Measurements from ENCODE around the gene G3BP2. TPM values are rescaled to one million over a fixed set of nuclear protein-coding genes. Genes with fewer than 3 reads are reported as not detected.

The G3BP2 gene
- total and polyA plus RNA-seq, 2 of the 8 experiments (the other 6 are each of a cell fraction or from before 2014, with no cell fraction given): 83.7 to 378 TPM

GRCh38 chr4:75596061-75596460 lies 77.2 kb downstream of the G3BP2 start:
- no peak overlapping the region for H4K5ac ChIP-seq (ENCODE audit: insufficient read length, low read depth, low read length)
- WGBS, 2 experiments (ENCODE audit: extremely low coverage in 1 of 2, insufficient coverage in 1 of 2, insufficient read length in 1 of 2, insufficient replicate concordance in 2 of 2, low coverage in 1 of 2, low lambda C conversion rate in 2 of 2, missing lambda C conversion rate in 1 of 2): 84% methylated on average over 3 of the region's 3 CpGs; no CpG with 5 or more reads in 1 of the 2 experiments
- CTCF ChIA-PET (ENCODE audit: partially characterized antibody): interaction anchor here (1.4 kb wide), 1 partner anchor 40 kb away, joined by 3 read pairs; the partner anchor contains the start of gene ODAPH
- H3K9me3 ChIP-seq (ENCODE audit: insufficient read depth in 2 of 2, low read depth in 1 of 2, low read length in 1 of 2): no peaks in the 10 kb centered on the region
- H3K4me2 ChIP-seq (ENCODE audit: insufficient read depth in 1 of 2, low read depth in 2 of 2, low read length in 2 of 2): no peak overlapping the region
- no peak overlapping the region for H4K91ac ChIP-seq (replicated peaks; ENCODE audit: insufficient read length, low read length)
- no peak for FAIRE-seq
- H2BK120ac ChIP-seq (replicated peaks; ENCODE audit: low read depth, low read length): no peak overlapping the region
- H2BK12ac ChIP-seq (ENCODE audit: low read depth, low read length): no peak overlapping the region
- H3K14ac ChIP-seq (ENCODE audit: insufficient read length): no peak overlapping the region
- no peak overlapping the region for H3K23ac ChIP-seq (ENCODE audit: insufficient read length)
- H3K79me2 ChIP-seq (ENCODE audit: control insufficient read depth in 1 of 2, insufficient read depth in 2 of 2, low read length in 2 of 2): no peaks in the 10 kb centered on the region
- no peak overlapping the region for H3K27ac ChIP-seq (ENCODE audit: low read depth, low read length)
- H3K4ac ChIP-seq (replicated peaks; ENCODE audit: insufficient read length, low read depth, low read length): no peak overlapping the region
- H3K23me2 ChIP-seq (ENCODE audit: low read depth, low read length): no peaks in the 10 kb centered on the region
- no peak overlapping the region for H2AFZ ChIP-seq (ENCODE audit: low read length)
- H4K20me1 ChIP-seq (replicated peaks in 1 of 2; ENCODE audit: control insufficient read depth in 1 of 2, insufficient read depth in 2 of 2, low read length in 2 of 2): no peaks in the 10 kb centered on the region
- H2BK20ac ChIP-seq (ENCODE audit: low read length): no peak overlapping the region
- no peak overlapping the region for H3K18ac ChIP-seq (ENCODE audit: extremely low read depth, low read length)
- H4K8ac ChIP-seq (ENCODE audit: extremely low read depth, insufficient read depth, low read length): no peak overlapping the region
- no peak overlapping the region for H3K4me3 ChIP-seq (ENCODE audit: extremely low read depth in 1 of 4, insufficient read depth in 2 of 4, low read depth in 3 of 4, low read length in 4 of 4)
- no peak overlapping the region for H2BK5ac ChIP-seq (ENCODE audit: low read depth, low read length)
- no peaks in the 10 kb centered on the region for H3K36me3 ChIP-seq (ENCODE audit: control insufficient read depth in 2 of 4, insufficient read depth in 4 of 4, low read length in 3 of 4)
- no peaks in the 10 kb centered on the region for H3K27me3 ChIP-seq (replicated peaks in 1 of 4; ENCODE audit: control insufficient read depth in 3 of 4, extremely low read depth in 1 of 4, insufficient read depth in 3 of 4, low read length in 3 of 4)
- H3K4me1 ChIP-seq (replicated peaks in 1 of 4; ENCODE audit: control insufficient read depth in 3 of 4, insufficient read depth in 4 of 4, low read length in 3 of 4): no peaks in the 10 kb centered on the region
- no peak overlapping the region for H3K56ac ChIP-seq (replicated peaks; ENCODE audit: insufficient read length, low read depth, low read length)
- H2AK5ac ChIP-seq (ENCODE audit: low read depth, low read length): no peak overlapping the region
- no peak overlapping the region for H3K9ac ChIP-seq (replicated peaks in 1 of 4; ENCODE audit: extremely low read depth in 1 of 4, low read depth in 3 of 4, low read length in 3 of 4)
- H3K79me1 ChIP-seq (ENCODE audit: low read depth, low read length): no peaks in the 10 kb centered on the region
- no peak for DNase-seq (ENCODE audit: low read depth in 1 of 2, low spot score in 2 of 2)
- POLR2A ChIA-PET (ENCODE audit: partially characterized antibody): interaction anchor here (1.0 kb wide), 1 partner anchor 78 kb away, joined by 3 read pairs; the partner anchor contains the start of gene G3BP2
- no peak overlapping the region for H2BK15ac ChIP-seq (ENCODE audit: low read length)
- TF ChIP-seq TEAD4 (IDR thresholded peaks at IDR 0.05; ENCODE audit: low read depth, low read length) (no peak), RAD21 (IDR thresholded peaks at IDR 0.05 in 1 of 2, conservative IDR thresholded peaks at IDR 0.05 in 1 of 2; ENCODE audit: low read depth in 2 of 2, low read length in 2 of 2) (no peak), E2F6 (IDR thresholded peaks at IDR 0.05) (no peak), JUND (IDR thresholded peaks at IDR 0.05; ENCODE audit: low read length) (no peak), KDM5A (IDR thresholded peaks at IDR 0.05; ENCODE audit: low read length) (no peak), SP4 (IDR thresholded peaks at IDR 0.05; ENCODE audit: low read length) (no peak), ZNF274 (IDR thresholded peaks at IDR 0.05; ENCODE audit: borderline replicate concordance, extremely low read depth, low read length) (no peak), FOSL1 (IDR thresholded peaks at IDR 0.05; ENCODE audit: insufficient read depth, low read depth, low read length) (no peak), BACH1 (IDR thresholded peaks at IDR 0.05; ENCODE audit: low read length) (no peak), HDAC2 (IDR thresholded peaks at IDR 0.05; ENCODE audit: borderline replicate concordance in 1 of 2, low read depth in 2 of 2, low read length in 2 of 2) (no peak), RBBP5 (IDR thresholded peaks at IDR 0.05; ENCODE audit: borderline replicate concordance, low read depth, low read length) (no peak), BCL11A (IDR thresholded peaks at IDR 0.05; ENCODE audit: low read depth in 2 of 2, low read length in 2 of 2) (no peak), CHD1 (IDR thresholded peaks at IDR 0.05; ENCODE audit: low read depth, low read length) (no peak), CEBPB (IDR thresholded peaks at IDR 0.05; ENCODE audit: low read depth, low read length) (no peak)
